GM04503 (cell line): Measurements from ENCODE around the gene CIBAR2.
A peak's percentile ranks its signal among the peaks of the same experiment; 100 is the strongest.

Source experiments
- DNase-seq: peaks from one replicate; pipeline ENCODE4 v3.0.0-alpha.2; 2012; ENCODE audit warnings: low read depth

Gene CIBAR2

GRCh38 chr16:85083051-85083639 is 29.1 kb downstream of the CIBAR2 start:
- no peak for DNase-seq

DNA sequence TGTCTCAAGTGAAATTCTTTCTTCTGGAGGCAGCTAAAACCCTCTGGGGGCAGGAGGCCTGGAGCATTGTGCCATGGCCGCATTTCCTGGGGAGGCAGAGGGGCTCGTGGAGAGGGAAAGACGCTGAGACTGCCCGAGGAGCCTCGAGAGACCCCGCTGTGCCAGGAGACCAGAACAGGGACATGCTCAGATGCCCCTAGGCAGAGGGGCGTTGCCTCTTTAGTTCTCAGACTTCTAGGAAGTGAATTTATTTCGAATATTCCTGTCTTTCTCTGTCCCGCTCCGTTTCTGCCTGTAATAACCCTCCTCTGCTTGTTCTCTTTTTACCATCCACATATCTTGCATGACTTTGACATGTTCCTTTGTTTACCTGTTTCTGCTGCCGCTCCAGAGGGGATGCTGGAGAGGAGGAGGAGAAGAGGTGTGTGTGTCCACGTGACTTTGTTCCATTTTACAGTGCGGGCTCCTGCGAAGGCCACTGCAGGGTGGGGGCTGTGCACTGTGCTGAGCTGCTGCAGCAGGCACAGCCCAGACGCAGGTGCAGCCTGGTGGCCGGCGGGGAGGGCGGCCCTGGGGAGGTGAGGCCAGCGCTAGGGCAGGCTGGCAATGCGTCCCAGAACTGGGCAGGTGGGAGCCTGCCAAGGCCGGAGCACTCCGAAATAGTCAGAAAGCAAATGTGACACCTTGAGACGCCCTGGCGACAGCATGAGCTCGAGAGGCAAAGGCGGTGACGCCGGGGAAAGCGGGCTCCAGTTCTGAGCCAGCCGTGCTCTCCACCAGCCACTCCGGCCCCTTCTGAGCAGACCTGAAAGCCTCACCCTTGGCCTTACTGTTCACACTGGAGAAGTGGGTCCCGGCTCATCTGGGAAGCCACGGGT is 29.9 kb downstream of the CIBAR2 start:
- no peak for DNase-seq

DNA sequence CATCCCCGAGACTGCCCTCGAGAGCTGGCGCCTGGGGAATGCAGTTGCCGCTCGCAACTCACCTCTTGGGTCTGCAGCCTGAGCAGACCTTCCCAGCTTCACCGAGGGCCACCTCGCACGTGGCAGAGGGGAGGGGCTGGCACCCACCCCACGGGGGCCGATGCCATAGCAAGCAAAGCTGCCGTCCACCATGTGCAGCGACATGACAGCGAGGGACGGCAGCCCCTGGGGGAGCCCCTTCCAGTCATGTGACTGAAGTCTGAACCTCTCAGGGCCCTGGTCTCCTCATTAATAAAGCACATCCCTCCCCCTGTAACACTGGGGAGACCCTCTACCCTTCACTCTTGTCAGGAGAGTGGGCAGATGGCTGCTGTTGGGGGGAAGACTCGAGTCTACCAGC is 30.5 kb downstream of the CIBAR2 start:
- no peak for DNase-seq

DNA sequence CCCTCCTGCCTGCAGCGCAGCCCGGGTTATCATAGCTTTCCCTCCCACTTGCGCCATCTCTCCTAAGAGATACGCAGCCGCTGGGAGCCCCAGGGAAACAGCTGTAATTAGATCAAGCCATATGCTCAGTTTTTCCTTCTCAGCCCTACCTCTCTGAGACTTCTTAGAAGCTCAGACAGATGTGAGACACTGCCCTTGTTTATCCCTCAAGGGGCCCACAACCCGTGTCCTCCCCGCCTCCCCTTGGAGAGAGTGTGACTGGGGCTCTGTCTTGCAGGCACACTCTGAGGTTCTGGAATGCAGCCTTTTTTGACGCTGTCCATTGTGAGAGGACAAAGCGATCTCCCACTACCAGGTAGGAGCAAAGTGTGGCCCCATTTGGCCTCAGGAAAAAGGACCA is 31.2 kb downstream of the CIBAR2 start:
- no peak for DNase-seq

GRCh38 chr16:85079785-85080570 is 32.3 kb downstream of the CIBAR2 start:
- no peak for DNase-seq

- no peak for DNase-seq
These were observed 33.3 kb downstream of the CIBAR2 start for GRCh38 chr16:85078952-85079351.

DNA sequence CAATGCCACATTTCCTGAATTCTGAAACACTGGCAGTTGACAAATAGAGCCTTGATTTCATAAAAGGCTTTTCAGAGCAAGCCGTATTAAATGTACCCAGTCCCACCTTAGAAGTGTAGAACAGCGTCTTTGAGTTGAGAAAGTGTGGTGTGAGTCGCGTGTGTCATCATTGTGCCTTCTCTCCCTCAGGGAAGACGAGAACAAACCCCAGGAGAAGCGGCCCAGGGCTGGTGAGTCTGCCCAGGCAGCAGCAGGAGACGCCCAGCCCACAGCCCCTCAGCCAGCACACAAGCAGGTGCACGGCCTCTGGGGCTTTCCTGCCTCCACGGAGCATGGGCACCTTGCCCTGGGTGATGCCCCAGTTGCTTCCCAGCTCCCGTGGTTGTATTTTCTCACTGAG is 34.0 kb downstream of the CIBAR2 start:
- no peak for DNase-seq

DNA sequence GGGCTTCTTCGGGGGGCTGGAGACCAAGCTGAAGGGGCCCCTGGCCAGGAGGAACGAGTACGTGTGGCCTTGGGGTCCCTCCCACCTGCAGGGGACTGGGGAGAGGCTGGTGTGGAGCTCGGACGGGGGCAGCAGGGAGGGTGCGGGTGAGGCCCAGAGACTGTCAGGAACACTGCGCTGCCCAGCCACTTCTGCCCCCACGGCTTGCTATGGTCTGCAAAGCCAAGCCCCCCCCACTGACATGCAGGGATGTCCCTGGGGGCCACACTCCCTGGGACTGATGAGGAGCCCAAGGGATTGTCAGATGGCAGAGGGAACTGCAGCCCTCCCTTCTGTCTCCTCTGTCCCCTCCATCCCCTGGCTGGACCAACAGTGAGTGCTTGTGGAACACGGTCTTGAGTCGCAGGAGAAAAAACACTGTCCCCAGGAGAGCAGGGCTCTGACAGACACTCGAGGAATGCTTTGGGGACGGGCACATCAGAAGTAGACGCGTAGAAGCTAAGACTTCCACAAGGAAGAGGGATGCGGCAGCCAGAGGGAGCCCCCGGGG is 34.6 kb downstream of the CIBAR2 start:
- DNase-seq, result no peak

DNA sequence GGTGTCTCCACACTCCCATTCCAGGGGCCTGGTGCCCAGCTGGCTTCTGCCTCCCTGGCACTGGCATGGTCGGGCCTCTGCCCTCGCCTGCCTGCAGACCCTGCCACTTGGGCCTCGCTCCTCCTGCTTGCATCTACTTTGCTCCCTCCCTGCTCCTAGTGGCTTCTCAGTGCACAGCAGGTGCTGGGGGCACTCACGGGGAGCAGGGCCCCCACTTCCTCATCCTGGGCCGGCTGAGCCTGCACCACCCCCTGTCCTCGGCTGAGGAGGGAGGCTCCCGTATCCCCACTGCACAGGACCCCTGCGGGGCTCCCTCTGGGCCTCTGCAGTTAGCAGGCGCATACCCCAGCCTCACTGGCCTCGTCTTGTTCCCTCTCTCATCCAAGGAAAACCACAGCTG is 35.2 kb downstream of the CIBAR2 start:
- DNase-seq, result no peak

- no peak for DNase-seq
These were observed 36.9 kb downstream of the CIBAR2 start for GRCh38 chr16:85075236-85075924.

- no peak for DNase-seq
These were observed 37.9 kb downstream of the CIBAR2 start for GRCh38 chr16:85074225-85074914.

DNA sequence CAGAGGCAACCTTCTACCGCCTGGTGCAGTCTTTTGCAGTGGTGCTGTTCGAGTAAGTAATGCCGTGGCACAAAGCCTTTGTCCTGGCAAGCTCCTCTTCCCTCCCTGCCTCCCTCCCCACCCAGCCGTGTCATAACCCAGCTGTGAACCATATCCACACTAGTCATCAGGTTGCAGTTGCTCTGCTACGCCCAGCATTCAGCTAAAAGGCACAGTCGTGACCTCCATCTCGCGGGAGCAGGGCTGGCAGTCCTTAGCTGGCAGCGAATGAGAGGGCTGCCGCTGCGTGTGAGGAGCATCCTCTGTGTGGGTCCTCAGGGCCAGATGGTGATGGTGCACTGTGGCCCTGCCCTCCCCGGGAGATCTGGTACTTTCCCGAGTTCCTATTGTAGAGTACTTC is 39.3 kb downstream of the CIBAR2 start:
- peak; percentile 75 for DNase-seq

DNA sequence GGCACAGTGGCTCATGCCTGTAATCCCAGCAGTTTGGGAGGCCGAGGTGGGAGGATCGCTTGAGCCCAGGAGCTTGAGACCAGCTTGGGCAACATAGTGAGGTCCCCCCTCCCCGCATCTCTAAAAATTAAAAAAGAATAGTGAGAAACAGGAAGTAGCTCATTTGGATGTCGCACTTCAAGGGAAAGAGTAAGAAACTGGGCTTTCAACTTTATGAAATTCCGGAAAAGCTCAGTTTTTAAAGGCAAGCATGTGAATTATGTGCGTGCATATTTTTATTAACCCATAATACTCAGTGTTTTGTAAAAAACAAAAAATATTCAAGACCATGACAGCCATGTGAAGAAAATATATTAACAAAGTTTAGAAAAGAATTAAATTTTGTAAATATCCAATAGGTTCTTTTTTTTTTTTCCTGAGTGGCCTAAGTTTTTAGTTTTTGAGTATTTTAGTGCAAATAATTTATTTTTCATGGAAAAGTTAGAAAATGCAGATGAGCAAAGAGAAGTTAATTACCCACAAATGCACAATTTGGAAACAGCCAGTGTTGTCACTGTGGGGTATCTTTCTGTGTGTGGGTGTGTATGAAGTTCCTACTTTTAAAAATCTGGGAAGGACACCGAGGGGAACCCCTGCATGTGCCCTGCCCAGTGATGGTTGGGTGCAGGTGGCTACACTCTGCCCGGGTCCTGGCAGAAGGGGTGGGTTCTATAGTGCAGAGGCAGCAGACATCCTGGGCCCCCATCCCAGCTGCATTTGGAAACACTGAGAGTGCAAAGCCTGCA is 40.0 kb downstream of the CIBAR2 start:
- no peak for DNase-seq

DNA sequence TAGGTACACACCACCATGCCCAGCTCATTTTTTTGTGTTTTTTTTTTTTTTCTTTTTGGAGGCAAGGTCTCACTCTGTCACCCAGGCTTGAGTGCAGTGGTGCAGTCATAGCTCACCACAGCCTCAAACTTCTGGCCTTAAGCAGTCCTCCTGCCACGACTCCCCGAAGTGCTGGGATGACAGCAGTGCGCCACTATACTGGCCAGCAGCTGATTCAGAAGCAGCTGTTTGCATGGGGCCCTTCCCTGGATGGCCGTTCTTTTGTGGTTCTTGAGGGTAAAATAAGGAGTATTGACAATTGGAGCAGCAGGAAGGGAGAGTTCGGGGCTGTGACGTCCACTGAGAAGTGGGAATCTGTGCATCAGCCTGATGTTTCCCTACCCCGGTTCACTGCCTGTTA is 43.1 kb downstream of the CIBAR2 start:
- DNase-seq, result no peak

DNA sequence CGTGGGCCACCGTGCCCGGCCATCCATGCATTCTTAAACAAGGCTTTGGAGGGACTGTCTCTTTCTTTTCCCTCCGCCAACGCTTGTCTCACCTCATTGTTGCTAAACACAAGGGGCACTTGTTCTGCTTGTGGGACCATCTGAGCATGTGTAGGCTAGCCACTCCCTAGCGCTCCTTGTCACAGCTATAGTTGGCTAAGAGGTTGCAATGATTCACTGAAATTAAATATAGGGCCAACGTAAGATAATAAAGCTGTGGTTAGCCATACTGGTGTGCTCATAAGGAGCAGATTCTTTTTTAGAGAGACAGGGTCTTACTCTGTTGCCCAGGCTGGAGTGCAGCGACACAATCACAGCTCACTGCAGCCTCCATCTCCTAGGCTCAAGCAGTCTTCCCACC is 43.5 kb downstream of the CIBAR2 start:
- DNase-seq, result no peak

- DNase-seq, result no peak
These were observed 44.8 kb downstream of the CIBAR2 start for GRCh38 chr16:85067426-85067825.

GRCh38 chr16:85067024-85067423 is 45.2 kb downstream of the CIBAR2 start:
- no peak for DNase-seq

GRCh38 chr16:85066346-85066885 is 45.9 kb downstream of the CIBAR2 start:
- DNase-seq, result no peak

DNA sequence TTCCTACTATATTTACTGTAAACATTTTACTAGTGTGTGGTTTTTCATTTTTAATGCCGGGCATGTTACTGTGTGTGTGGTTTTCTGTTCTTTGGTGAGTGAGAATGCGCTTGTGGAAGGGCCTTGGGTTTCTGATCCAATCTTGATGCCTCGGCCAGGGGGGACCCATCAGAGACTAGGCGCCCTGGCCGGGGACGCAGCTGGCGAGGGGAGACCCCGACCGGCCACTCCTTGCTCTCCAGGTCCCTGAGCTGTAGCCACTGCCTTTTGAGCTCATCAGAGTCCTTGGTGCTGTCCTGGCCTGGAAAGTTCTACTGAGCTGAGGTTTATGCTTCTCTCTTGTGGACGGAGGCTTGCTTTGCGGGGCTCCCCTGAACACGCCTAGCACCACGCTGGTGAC is 47.2 kb downstream of the CIBAR2 start:
- no peak for DNase-seq

- DNase-seq, result no peak
These were observed 48.1 kb downstream of the CIBAR2 start for GRCh38 chr16:85064186-85064585.
